ENCODE measurements around the gene FLT3.

Gene FLT3

DNA sequence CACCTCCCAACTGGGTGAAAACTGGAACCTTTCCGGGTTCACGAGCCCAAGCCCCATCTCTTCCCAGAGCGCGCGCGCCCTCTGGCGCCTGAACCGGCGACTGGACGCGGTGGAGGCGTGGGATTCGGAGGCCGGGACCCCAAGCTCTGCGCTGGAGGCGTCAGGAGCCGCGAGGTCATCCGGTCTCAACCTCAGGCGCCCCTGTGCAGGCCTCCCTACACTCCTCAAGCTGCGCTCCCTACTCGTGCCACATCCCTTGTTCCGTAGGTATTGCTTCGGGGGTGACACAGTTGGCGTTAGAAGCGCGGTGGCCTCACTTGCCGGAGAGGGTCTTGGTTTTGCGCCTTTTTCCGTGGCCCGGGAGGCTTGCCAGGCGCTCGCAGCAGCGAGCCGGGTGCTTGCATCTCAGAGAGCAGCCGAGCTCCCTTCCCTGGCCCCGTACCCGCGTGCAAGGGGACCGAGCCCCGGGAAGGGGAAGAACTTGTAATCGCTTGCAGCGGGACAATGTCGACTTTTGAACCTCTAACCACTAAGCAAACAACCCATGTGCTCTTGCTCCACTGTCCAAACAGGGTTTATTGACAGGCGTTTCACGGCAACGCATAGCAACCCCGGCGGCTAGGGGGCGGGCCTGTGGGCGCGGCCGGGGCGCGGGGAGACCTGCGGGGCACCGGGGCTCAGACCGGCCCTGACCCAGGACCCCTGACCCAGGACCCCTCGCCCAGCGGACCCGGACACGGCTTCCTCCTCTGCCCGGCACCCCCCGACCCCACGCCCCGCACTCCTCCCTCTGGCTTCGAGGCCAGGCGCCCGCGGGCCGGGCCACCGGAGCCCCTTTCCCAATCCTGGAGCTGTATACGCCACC lies 139.8 kb downstream of the FLT3 start:
- DNase-seq (ENCODE audit: low spot score), result no peak

DNA sequence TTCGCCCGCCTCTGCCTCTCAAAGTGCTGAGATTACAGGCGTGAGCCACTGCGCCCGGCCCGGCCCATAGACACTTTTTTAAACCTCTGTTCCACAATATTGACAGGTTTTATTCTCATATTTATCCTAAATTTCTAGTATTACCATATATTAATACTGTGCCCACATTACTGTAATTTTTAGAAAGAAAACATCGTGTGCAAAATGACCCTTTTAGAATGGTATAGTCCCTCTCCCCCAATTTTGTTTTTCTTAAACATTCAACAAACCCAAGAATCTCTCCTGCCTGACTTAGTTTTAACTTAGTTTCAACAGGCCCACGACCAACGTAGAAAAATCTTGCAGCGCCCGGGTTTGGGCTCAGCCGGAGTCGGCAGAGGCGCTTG lies 140.4 kb downstream of the FLT3 start:
- DNase-seq (ENCODE audit: low spot score), result no peak

GRCh38 chr13:27956576-27957300 lies 143.6 kb downstream of the FLT3 start:
- DNase-seq (ENCODE audit: low spot score), result no peak

- no peak for DNase-seq (ENCODE audit: low spot score)
Measured at GRCh38 chr13:27955014-27955591, 145.3 kb downstream of the FLT3 start.

GRCh38 chr13:27954406-27954851 lies 145.9 kb downstream of the FLT3 start:
- no peak for DNase-seq (ENCODE audit: low spot score)

GRCh38 chr13:27953676-27954405 lies 146.5 kb downstream of the FLT3 start:
- peak; percentile 68 for DNase-seq (ENCODE audit: low spot score)
